Endothelial cell (in vitro differentiated cells): Measurements from ENCODE around the gene ANXA11. TPM values are rescaled to one million over a fixed set of nuclear protein-coding genes. Genes with fewer than 3 reads are reported as not detected.

ENCODE experiments used
- DNase-seq: peaks from one replicate; pipeline ENCODE4 v3.0.0; 2021; ENCODE audit warnings: low spot score
- H3K27ac Mint-ChIP-seq: one replicate; pipeline ENCODE4 v1.8.0; 2021; ENCODE audit warnings: mixed read lengths, inconsistent platforms; ENCODE audit not compliant: unreplicated experiment
- H3K27me3 Mint-ChIP-seq: one replicate; pipeline ENCODE4 v1.8.0; 2021; ENCODE audit warnings: mild to moderate bottlenecking, moderate library complexity, mixed read lengths, inconsistent platforms; ENCODE audit not compliant: unreplicated experiment
- H3K36me3 Mint-ChIP-seq: one replicate; pipeline ENCODE4 v1.8.0; 2021; ENCODE audit warnings: mild to moderate bottlenecking, low read depth, mixed read lengths, inconsistent platforms; ENCODE audit not compliant: unreplicated experiment
- H3K4me1 Mint-ChIP-seq: one replicate; pipeline ENCODE4 v1.8.0; 2021; ENCODE audit warnings: mild to moderate bottlenecking, mixed read lengths, inconsistent platforms; ENCODE audit not compliant: unreplicated experiment
- H3K4me3 Mint-ChIP-seq: one replicate; pipeline ENCODE4 v1.8.0; 2021; ENCODE audit warnings: mild to moderate bottlenecking, mixed read lengths, inconsistent platforms; ENCODE audit not compliant: unreplicated experiment
- H3K9me3 Mint-ChIP-seq: one replicate; pipeline ENCODE4 v1.8.0; 2021; ENCODE audit warnings: mixed read lengths, inconsistent platforms; ENCODE audit not compliant: unreplicated experiment
- CTCF ChIP-seq: fragments of 200-600 bp; sonication (generic); IDR thresholded peaks from one replicate; pipeline ENCODE4 v1.5.0; 2021; ENCODE audit warnings: antibody characterized with exemption; ENCODE audit not compliant: unreplicated experiment
- total RNA-seq: library from RNA; stranded (reverse); fragmentation: NEBNext Ultra II Directional; extraction: Animal tissue kit (Norgen Biotek cat#: 25700); gene quantifications from one replicate; pipeline ENCODE4 v1.2.1, GENCODE V29; 2021; ENCODE audit not compliant: unreplicated experiment

Gene ANXA11
- total RNA-seq, 1 donor from 2014 or later = 133 TPM

GRCh38 chr10:80158598-80159127 lies 46.7 kb downstream of the ANXA11 start:
- no peak overlapping the region for H3K27ac Mint-ChIP-seq
- H3K9me3 Mint-ChIP-seq = no peaks in the 10 kb centered on the region
- peaks cover 9% of the 10 kb centered on the region for H3K4me1 Mint-ChIP-seq
- TF ChIP-seq CTCF = no peak
- H3K36me3 Mint-ChIP-seq = peaks cover 70% of the 10 kb centered on the region
- DNase-seq = no peak
- H3K27me3 Mint-ChIP-seq = peaks cover 14% of the 10 kb centered on the region
- H3K4me3 Mint-ChIP-seq = no peak overlapping the region

- Mint-ChIP-seq H3K27me3 (peaks cover 14% of the 10 kb centered on the region), H3K4me3 (no peak overlapping the region), H3K36me3 (peaks cover 65% of the 10 kb centered on the region), H3K4me1 (peaks cover 9% of the 10 kb centered on the region), H3K9me3 (no peaks in the 10 kb centered on the region), H3K27ac (no peak overlapping the region)
- no peak for DNase-seq
- TF ChIP-seq CTCF = no peak
These were observed 47.2 kb downstream of the ANXA11 start for GRCh38 chr10:80158126-80158525.

- peaks cover 65% of the 10 kb centered on the region for H3K36me3 Mint-ChIP-seq
- no peak overlapping the region for H3K27ac Mint-ChIP-seq
- H3K4me1 Mint-ChIP-seq = peaks cover 9% of the 10 kb centered on the region
- peaks cover 14% of the 10 kb centered on the region for H3K27me3 Mint-ChIP-seq
- no peak overlapping the region for H3K4me3 Mint-ChIP-seq
- TF ChIP-seq CTCF = no peak
- DNase-seq = no peak
- no peaks in the 10 kb centered on the region for H3K9me3 Mint-ChIP-seq
These were observed 47.8 kb downstream of the ANXA11 start for GRCh38 chr10:80157561-80157960.

- Mint-ChIP-seq H3K4me3 (peak overlapping the region; percentile 31), H3K9me3 (no peaks in the 10 kb centered on the region), H3K36me3 (peaks cover 59% of the 10 kb centered on the region), H3K27me3 (peaks cover 16% of the 10 kb centered on the region), H3K4me1 (peaks cover 9% of the 10 kb centered on the region), H3K27ac (no peak overlapping the region)
- no peak for TF ChIP-seq CTCF
- no peak for DNase-seq
These were observed 49.1 kb downstream of the ANXA11 start for GRCh38 chr10:80156216-80156615.

- no peak for DNase-seq
- Mint-ChIP-seq H3K9me3 (no peaks in the 10 kb centered on the region), H3K36me3 (peaks cover 56% of the 10 kb centered on the region), H3K27me3 (peaks cover 13% of the 10 kb centered on the region), H3K27ac (no peak overlapping the region), H3K4me3 (peak overlapping the region; percentile 31), H3K4me1 (peaks cover 9% of the 10 kb centered on the region)
- TF ChIP-seq CTCF = no peak
These were observed 49.6 kb downstream of the ANXA11 start for GRCh38 chr10:80155696-80156215.
